Mesothelial cell of epicardium (in vitro differentiated cells): Measurements from ENCODE around the gene HS3ST6. TPM values are rescaled to one million over a fixed set of nuclear protein-coding genes. Genes with fewer than 3 reads are reported as not detected.

ENCODE experiments used
- DNase-seq, 2 experiments: peaks; one replicate each; pipeline ENCODE4 v3.0.0; 2021; ENCODE audit warnings: low spot score in 2 of 2; ENCODE audit not compliant: unreplicated experiment in 2 of 2
- H3K27ac Mint-ChIP-seq: 2 replicates; pipeline ENCODE4 v1.8.0; 2021; ENCODE audit warnings: mixed read lengths
- H3K27me3 Mint-ChIP-seq: 2 replicates; pipeline ENCODE4 v1.8.0; 2021; ENCODE audit warnings: low read depth, mixed read lengths
- H3K36me3 Mint-ChIP-seq: 2 replicates; pipeline ENCODE4 v1.8.0; 2021; ENCODE audit warnings: mixed read lengths
- H3K4me1 Mint-ChIP-seq: 2 replicates; pipeline ENCODE4 v1.8.0; 2021; ENCODE audit warnings: mixed read lengths
- H3K4me3 Mint-ChIP-seq: 2 replicates; pipeline ENCODE4 v1.8.0; 2021; ENCODE audit warnings: mild to moderate bottlenecking, moderate library complexity, mixed read lengths
- H3K9me3 Mint-ChIP-seq: 2 replicates; pipeline ENCODE4 v1.8.0; 2021; ENCODE audit warnings: mixed read lengths
- total RNA-seq: library from RNA; stranded (reverse); gene quantifications from 3 replicates; pipeline ENCODE4 v1.2.1, GENCODE V29; 2021
- TF ChIP-seq, protein P1 (sequence below): fragments of 200-600 bp; sonication (generic); IDR thresholded peaks from one replicate; pipeline ENCODE4 v1.5.0; 2021; ENCODE audit warnings: antibody characterized with exemption; ENCODE audit not compliant: unreplicated experiment

Gene HS3ST6
- total RNA-seq, 1 donor from 2014 or later: 0.22 TPM

DNA sequence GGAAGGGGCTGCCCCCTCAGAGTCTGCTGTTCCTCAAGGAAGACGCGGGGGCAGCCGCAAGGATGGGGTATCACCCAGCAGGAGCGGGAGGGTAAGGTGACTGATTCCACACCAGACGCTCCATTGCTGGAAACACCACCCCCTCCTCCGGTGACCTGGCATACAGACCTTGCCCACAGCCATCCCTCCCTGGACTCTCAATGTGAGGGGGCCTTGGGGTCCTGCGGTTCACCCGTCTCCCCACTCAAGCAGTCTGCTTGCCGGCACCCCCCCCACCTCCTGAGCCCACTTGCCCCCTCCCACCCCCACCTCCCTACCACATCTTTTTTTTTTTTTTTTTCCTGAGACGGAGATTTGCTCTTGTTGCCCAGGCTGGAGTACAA is 12.1 kb upstream of the HS3ST6 start:
- no peak overlapping the region for H3K27ac Mint-ChIP-seq
- peaks cover 9% of the 10 kb centered on the region for H3K27me3 Mint-ChIP-seq
- H3K4me3 Mint-ChIP-seq: no peak overlapping the region
- peaks cover 2% of the 10 kb centered on the region for H3K36me3 Mint-ChIP-seq
- H3K9me3 Mint-ChIP-seq: no peaks in the 10 kb centered on the region
- peaks cover 16% of the 10 kb centered on the region for H3K4me1 Mint-ChIP-seq
- TF ChIP-seq, protein P1, sequence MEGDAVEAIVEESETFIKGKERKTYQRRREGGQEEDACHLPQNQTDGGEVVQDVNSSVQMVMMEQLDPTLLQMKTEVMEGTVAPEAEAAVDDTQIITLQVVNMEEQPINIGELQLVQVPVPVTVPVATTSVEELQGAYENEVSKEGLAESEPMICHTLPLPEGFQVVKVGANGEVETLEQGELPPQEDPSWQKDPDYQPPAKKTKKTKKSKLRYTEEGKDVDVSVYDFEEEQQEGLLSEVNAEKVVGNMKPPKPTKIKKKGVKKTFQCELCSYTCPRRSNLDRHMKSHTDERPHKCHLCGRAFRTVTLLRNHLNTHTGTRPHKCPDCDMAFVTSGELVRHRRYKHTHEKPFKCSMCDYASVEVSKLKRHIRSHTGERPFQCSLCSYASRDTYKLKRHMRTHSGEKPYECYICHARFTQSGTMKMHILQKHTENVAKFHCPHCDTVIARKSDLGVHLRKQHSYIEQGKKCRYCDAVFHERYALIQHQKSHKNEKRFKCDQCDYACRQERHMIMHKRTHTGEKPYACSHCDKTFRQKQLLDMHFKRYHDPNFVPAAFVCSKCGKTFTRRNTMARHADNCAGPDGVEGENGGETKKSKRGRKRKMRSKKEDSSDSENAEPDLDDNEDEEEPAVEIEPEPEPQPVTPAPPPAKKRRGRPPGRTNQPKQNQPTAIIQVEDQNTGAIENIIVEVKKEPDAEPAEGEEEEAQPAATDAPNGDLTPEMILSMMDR: no peak
- no peak for DNase-seq

DNA sequence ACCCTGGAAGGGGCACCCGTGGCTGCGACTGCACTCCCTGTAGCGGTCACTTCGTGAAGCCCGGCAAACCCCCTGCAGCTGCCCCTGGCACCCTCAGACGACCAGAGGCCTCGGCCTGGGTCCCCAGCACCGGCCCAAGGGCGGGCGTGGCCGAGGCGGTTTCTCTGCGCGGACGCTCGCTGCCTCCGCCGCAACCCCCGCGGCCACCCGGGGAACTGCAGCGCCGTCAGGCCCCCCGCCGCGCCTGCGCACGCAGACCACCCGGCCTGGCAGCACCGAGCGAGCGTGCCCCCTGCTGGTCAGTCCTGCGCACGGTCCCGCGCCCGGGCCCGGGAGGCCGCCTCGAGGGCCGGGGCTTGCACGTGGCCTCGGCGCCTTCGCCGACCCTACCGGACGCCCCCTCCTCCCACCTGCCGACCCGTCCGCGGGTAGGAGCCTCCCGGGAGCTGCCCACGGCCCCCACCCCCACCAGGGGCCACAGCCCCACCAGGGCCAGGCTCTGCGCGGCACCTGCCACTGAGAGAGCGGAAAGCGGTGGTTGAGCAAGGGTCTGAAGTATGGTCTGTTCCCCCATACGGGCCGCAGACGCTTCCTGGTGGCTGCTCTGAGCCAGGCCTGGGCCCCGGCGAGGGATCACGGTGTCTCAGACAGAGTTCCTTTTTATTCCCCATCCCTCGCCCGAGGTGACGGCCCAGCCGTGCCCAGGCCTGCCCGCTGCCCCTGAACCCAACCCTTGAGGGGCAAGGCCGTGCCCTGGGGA is 11.5 kb upstream of the HS3ST6 start:
- DNase-seq: peak; percentile 94 to 99
- no peak overlapping the region for H3K27ac Mint-ChIP-seq
- no peaks in the 10 kb centered on the region for H3K9me3 Mint-ChIP-seq
- TF ChIP-seq, protein P1: peak; percentile 99
- peaks cover 19% of the 10 kb centered on the region for H3K4me1 Mint-ChIP-seq
- peak overlapping the region; percentile 58 for H3K4me3 Mint-ChIP-seq
- peaks cover 9% of the 10 kb centered on the region for H3K27me3 Mint-ChIP-seq
- H3K36me3 Mint-ChIP-seq: peaks cover 2% of the 10 kb centered on the region

DNA sequence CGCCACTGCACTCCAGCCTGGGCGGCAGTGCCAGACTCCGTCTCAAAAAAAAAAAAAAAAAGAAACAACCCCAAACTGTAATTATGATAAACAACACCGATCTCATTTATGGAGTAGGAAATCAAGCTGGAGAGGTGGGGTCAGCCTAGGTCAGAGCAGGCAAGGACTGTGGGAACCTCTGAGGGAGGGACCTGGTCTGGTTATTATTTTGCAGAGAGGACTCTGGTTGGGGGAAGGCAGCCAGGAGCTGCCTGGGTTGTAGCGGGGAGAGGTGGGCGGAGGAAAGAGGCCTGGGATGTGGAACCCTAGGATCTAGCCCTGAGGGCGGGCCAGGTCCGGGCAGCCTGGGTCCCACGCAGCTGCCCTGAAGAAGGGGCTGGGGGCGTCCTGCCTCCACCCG is 10.9 kb upstream of the HS3ST6 start:
- TF ChIP-seq, protein P1: no peak
- Mint-ChIP-seq H3K4me3 (peak overlapping the region; percentile 65), H3K9me3 (no peaks in the 10 kb centered on the region), H3K36me3 (peaks cover 2% of the 10 kb centered on the region), H3K27ac (peak overlapping the region; percentile 63), H3K27me3 (peaks cover 9% of the 10 kb centered on the region), H3K4me1 (peaks cover 23% of the 10 kb centered on the region)
- no peak for DNase-seq

DNA sequence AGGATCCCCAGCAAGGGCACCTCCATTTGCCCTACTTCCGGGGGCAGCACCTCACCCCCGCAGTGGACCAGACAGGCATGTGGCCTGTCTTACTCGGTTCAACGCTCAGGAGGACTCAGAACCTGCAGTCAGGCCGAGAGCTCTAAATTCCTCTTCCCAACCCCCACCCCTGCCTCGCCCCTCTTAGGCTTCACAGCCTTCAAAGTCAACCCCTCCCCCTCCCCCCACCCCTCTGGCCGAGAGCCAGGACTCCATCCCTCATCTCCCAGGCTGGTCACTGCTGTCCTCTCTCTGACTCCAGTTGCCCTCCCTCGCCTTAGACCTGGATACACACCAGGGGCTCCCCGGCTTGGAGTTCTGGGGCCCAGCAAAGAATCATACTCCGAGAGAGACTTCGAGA is 8.1 kb upstream of the HS3ST6 start:
- TF ChIP-seq, protein P1: no peak
- peaks cover 27% of the 10 kb centered on the region for H3K27me3 Mint-ChIP-seq
- no peaks in the 10 kb centered on the region for H3K36me3 Mint-ChIP-seq
- peak overlapping the region; percentile 47 for H3K27ac Mint-ChIP-seq
- no peaks in the 10 kb centered on the region for H3K9me3 Mint-ChIP-seq
- H3K4me1 Mint-ChIP-seq: peaks cover 37% of the 10 kb centered on the region
- no peak overlapping the region for H3K4me3 Mint-ChIP-seq
- DNase-seq: no peak

DNA sequence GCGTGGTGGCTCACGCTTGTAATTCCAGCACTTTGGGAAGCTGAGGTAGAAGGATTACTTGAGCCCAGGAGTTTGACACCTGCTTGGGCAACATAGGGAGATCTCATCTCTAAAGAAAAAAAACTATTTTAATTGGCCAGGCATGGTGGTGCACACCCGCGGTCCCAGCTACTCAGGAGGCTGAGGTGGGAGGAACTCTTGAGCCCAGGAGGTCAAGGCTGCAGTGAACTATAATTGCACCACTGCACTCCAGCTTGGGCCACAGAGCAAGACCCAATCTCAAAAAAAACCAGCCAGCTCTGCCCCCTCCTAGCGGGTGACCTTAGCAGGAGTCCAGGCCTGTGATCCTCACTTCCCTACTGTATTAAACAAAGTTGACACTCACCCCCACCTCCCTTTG is 5.9 kb upstream of the HS3ST6 start:
- Mint-ChIP-seq H3K27ac (no peak overlapping the region), H3K9me3 (no peaks in the 10 kb centered on the region), H3K4me1 (peaks cover 40% of the 10 kb centered on the region), H3K4me3 (no peak overlapping the region), H3K27me3 (peaks cover 43% of the 10 kb centered on the region), H3K36me3 (no peaks in the 10 kb centered on the region)
- TF ChIP-seq, protein P1: no peak
- DNase-seq: no peak
